ENCODE data around the gene NUP50. TPM values are rescaled to one million over a fixed set of nuclear protein-coding genes. Genes with fewer than 3 reads are reported as not detected.

The NUP50 gene
- total RNA-seq, 3 donors from 2014 or later = 155 to 164 (median 163) TPM

DNA sequence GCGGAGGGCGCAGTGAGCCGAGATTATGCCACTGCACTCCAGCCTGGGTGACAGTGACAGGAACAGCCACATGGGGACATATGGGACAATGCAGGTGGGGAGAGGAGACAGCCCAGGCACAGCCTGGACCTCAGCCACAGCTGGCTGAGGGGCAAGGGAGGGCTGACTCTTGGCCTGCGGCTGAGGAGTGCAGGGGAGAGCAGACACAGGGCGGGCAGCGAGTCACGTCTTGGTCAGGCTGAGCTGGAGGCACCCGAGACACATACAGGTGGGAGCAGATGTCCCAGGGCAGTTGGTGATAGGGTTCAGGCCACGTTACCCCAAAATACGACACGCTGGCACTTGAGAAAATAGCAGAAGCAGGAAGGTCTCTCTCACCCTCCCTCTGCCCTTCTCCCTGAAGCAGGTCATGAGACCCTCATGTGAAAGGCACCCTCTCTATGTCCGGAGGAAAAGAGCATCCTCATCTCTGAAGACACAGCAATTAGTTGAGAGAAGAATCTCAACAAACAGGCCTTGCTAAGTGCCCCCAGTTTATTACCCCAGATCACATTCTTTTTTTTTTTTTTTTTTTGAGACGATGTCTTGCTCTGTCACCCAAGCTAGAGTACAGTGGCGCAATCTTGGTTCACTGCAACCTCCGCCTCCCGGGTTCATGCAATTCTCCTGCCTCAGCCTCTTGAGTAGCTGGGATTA, 66.4 kb downstream of the NUP50 start:
- Mint-ChIP-seq H3K27me3 (ENCODE audit: low read depth) (no peaks in the 10 kb centered on the region), H3K9me3 (no peaks in the 10 kb centered on the region), H3K36me3 (ENCODE audit: insufficient read depth) (peaks cover 6% of the 10 kb centered on the region), H3K4me1 (ENCODE audit: low read depth) (peaks cover 15% of the 10 kb centered on the region), H3K4me3 (no peak overlapping the region)
- no peak for DNase-seq
- no peak for ATAC-seq

DNA sequence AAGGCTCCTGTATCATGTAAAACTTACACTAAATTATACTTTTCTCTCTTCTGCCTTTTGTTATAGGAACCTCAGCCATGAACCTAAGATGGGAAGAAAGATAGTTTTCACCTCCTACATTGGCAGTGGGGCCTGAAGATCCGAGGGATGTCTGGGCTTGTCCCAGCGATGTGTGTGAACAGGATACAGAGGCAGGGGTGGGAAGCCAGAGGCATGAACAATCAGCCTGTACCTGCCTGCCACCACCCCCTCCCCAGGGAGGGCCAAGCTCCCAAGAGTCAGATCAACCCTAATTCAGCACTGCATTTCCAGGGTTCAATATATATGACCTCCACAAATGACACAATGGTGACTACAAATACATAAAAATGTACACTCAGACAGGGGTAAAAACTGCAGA, 67.6 kb downstream of the NUP50 start:
- H3K4me3 Mint-ChIP-seq = no peak overlapping the region
- H3K27me3 Mint-ChIP-seq (ENCODE audit: low read depth) = no peaks in the 10 kb centered on the region
- peaks cover 6% of the 10 kb centered on the region for H3K36me3 Mint-ChIP-seq (ENCODE audit: insufficient read depth)
- ATAC-seq (no peak), DNase-seq (no peak)
- H3K4me1 Mint-ChIP-seq (ENCODE audit: low read depth) = peaks cover 19% of the 10 kb centered on the region
- no peaks in the 10 kb centered on the region for H3K9me3 Mint-ChIP-seq

DNA sequence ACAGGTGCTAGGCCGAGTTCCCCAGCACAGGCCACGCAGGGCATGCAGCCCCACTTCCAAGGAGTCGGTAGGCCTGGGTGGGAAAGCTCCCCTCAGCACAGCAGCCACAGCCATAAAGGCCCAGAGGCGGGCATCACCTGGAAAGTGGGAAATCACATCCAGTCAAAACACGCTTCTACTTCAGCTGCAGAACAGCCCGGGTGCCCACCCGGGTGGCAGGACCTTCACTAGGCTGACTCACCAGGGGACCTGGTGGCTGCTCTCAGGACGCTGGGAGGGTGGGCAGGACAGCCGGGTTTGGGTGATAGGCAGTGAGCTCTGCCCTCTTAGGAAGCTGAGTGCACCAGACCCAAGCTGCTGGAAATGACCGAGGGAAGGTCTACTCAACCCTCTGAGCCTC, 69.7 kb downstream of the NUP50 start:
- ATAC-seq (no peak), DNase-seq (no peak)
- peaks cover 22% of the 10 kb centered on the region for H3K4me1 Mint-ChIP-seq (ENCODE audit: low read depth)
- H3K36me3 Mint-ChIP-seq (ENCODE audit: insufficient read depth) = peaks cover 9% of the 10 kb centered on the region
- H3K9me3 Mint-ChIP-seq = no peaks in the 10 kb centered on the region
- no peaks in the 10 kb centered on the region for H3K27me3 Mint-ChIP-seq (ENCODE audit: low read depth)
- H3K4me3 Mint-ChIP-seq = no peak overlapping the region

DNA sequence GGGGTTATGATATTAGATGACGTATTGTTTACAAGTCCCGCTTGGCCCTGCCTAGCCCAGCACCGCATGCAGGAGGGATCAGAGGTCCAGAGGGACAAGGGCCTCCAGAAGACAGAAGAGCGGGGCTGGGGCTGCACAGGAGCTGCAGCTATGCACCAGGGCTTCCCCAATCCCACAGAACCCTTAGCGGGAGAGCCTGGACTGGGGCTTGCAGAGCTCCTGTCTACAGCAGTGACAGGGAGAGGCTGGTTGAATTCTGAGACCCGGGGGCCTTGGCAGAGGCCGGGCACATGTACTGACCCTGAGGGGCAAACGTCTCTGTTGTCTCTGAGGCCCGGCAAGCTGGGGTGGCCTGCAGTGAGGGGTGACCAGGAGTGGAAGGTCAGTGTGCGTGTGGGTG, 70.1 kb downstream of the NUP50 start:
- H3K4me3 Mint-ChIP-seq = no peak overlapping the region
- H3K4me1 Mint-ChIP-seq (ENCODE audit: low read depth) = peaks cover 25% of the 10 kb centered on the region
- H3K27me3 Mint-ChIP-seq (ENCODE audit: low read depth) = no peaks in the 10 kb centered on the region
- no peaks in the 10 kb centered on the region for H3K9me3 Mint-ChIP-seq
- H3K36me3 Mint-ChIP-seq (ENCODE audit: insufficient read depth) = peaks cover 13% of the 10 kb centered on the region
- DNase-seq (no peak), ATAC-seq (no peak)

DNA sequence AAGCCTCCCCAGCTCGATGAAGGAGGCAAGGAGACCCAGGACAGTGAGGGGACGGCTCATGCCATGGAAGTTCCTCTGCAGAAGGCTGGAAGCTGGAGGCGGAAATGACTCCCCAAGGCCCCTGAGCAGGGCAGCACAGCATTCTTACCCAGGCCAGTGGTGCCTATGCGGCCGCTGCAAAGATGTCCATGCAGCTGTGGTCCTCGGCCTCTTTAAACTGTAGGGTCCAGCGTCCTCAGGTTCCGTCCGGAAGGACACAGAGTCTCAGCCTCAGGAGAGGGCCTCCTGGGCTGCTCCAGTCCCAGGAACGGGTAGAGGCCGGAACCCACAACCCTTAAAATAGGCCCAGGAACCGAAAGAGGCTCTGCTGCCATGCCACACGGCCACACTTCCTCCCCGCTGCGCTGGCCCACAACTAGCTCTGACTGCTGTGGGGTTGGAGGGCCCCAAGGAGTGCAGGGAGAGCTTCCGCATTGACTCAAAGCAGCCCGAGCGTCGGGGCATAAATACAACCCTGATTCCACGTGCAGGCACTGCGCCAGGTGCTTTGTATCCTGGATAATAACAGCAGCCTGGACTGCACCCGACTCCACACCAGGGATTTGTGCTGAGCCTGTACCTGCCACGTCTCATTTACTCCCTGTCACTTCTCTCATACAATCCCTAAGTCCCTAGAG, 71.5 kb downstream of the NUP50 start:
- no peaks in the 10 kb centered on the region for H3K9me3 Mint-ChIP-seq
- no peak overlapping the region for H3K4me3 Mint-ChIP-seq
- no peaks in the 10 kb centered on the region for H3K27me3 Mint-ChIP-seq (ENCODE audit: low read depth)
- ATAC-seq = no peak
- H3K4me1 Mint-ChIP-seq (ENCODE audit: low read depth) = peaks cover 35% of the 10 kb centered on the region
- no peak for DNase-seq
- peaks cover 15% of the 10 kb centered on the region for H3K36me3 Mint-ChIP-seq (ENCODE audit: insufficient read depth)

DNA sequence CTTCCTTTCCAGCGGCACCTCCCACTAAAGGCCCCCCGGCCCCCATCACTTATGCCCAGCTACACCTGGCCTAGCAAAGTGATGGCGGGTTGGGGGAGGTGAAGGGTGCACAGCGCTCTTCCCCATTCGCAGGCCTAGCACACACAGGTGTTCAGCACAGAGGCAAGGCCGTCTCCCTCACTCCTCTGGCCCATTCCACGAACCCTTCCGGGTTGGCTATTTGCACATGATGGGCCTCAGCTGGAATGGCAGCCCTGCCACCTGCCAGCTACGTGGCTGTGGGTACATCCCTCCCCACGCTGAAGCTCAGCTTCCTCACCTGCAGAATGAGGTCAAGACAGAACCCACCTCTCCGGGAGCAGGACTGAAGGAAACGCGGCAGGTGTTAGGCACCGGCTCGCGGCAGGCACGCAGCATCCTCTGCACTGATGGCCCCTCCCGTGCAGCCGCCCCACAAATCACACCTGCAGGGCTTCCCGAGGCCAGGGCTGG, 72.2 kb downstream of the NUP50 start:
- ATAC-seq = no peak
- no peak overlapping the region for H3K4me3 Mint-ChIP-seq

DNA sequence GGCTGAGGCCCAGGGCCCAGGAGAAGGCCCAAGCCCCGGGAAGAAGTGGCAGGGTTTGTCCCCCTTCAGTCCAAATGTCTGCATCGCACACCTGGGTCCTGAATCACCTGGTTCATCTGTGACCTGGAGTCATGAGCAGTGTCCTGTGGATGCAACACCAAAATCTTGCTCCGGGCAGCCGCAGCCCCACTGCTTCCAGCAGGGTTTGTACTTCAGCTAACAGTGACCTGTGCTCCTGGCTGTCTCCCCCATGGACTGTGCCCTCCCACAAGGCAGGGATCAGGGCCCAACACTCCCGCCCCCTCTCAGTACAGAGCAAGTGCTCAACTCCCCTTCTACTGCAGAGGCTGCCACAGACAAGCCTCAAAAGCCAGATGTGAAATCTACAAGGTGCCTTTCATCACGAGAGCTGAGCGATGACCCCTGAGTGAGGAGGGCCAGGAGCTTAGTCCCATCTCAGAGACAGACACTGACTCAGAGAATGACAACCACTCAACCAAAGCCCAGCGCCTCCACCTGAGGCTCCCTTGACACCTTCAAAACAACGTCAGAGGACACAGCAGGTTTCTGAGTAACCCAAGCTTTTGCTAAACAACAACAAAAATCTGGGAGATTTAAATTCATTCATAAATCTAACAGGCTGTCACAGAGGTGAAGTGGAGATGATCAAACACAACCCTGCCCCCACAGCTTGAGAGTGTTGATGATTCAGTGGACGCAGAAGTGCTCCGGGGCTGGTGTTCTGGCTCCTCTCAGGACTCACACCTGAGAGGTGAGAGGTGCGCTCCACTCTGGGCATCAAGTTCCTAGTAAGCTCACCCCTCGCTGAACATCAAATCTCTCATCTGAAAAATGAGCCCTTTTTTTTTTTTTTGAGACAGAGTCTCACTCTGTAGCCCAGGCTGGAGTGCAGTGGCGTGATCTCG, 73.6 kb downstream of the NUP50 start:
- Mint-ChIP-seq H3K4me3 (no peak overlapping the region), H3K36me3 (ENCODE audit: insufficient read depth) (peaks cover 15% of the 10 kb centered on the region), H3K4me1 (ENCODE audit: low read depth) (peaks cover 40% of the 10 kb centered on the region), H3K9me3 (no peaks in the 10 kb centered on the region), H3K27me3 (ENCODE audit: low read depth) (no peaks in the 10 kb centered on the region)
- DNase-seq = no peak
- ATAC-seq = no peak

More for the DNA sequence above, 72.2 kb downstream of the NUP50 start:
- DNase-seq = no peak
- no peaks in the 10 kb centered on the region for H3K27me3 Mint-ChIP-seq (ENCODE audit: low read depth)
- peaks cover 15% of the 10 kb centered on the region for H3K36me3 Mint-ChIP-seq (ENCODE audit: insufficient read depth)
- peaks cover 35% of the 10 kb centered on the region for H3K4me1 Mint-ChIP-seq (ENCODE audit: low read depth)
- H3K9me3 Mint-ChIP-seq = no peaks in the 10 kb centered on the region

Other genes starting within 250 kb of the NUP50 start
- gene PHF21B, start 153.9 kb upstream of the NUP50 start, total RNA-seq = under 1 TPM in 1 of 3 donors, not detected in 2; 0.26 TPM
- gene KIAA0930, start 77.0 kb downstream of the NUP50 start, total RNA-seq = 10 to 100 TPM; 46.8 to 52.6 (median 48.8) TPM
- gene UPK3A, start 121.0 kb downstream of the NUP50 start, total RNA-seq = not detected
- 10 to 100 TPM; 23.4 to 60.3 (median 27.5) TPM for gene FAM118A, start 146.0 kb downstream of the NUP50 start, total RNA-seq
- under 1 TPM; 0.13 to 0.24 (median 0.18) TPM for gene SMC1B, start 249.7 kb downstream of the NUP50 start, total RNA-seq
- gene RIBC2, start 249.8 kb downstream of the NUP50 start, total RNA-seq = 1 to 10 TPM; 1.3 to 3.7 (median 2.5) TPM

All from activated T-cell treated with anti-CD3 and anti-CD28 coated beads, Interleukin-2, amount 50 U/mL, for 4 hours (primary cell).